PC-3 (cell line): ENCODE measurements around the gene TRIAP1. TPM values are rescaled to one million over a fixed set of nuclear protein-coding genes. Genes with fewer than 3 reads are reported as not detected.
"Not testable (repeated sequence)": the region's sequence is repeated elsewhere in the genome, so short reads cannot be mapped to it uniquely, and the experiment has no call there.

ENCODE experiments used
- ATAC-seq: fragments of 200-7000 bp; cut with Tn5 transposase; 2 replicates; pipeline ENCODE4 v1.9.1; 2020; ENCODE audit warnings: mild to moderate bottlenecking, moderate library complexity
- BruUV-seq: library from RNA; stranded (reverse); fragments of 400-500 nt; replicated peaks from 2 replicates; lab custom pipeline; 2021; lab: Mats Ljungman, UMichigan
- CTCF ChIA-PET: fragments of 300-600 bp; sonication (Branson Sonifier 250); formaldehyde crosslinking; loops from one replicate; lab custom pipeline; 2022; ENCODE audit warnings: antibody characterized with exemption; lab: Charles Lee
- POLR2A ChIA-PET: fragments of 300-600 bp; sonication (Branson Sonifier 250); formaldehyde crosslinking; loops from one replicate; lab custom pipeline; 2022; ENCODE audit warnings: antibody characterized with exemption; ENCODE audit not compliant: unreplicated experiment; lab: Charles Lee
- DNase-seq: peaks from one replicate; pipeline ENCODE4 v3.0.0-alpha.2; 2015
- H2AFZ ChIP-seq: fragments of 300-600 bp; sonication (generic); 2 replicates; pipeline ENCODE4 v1.6.0; 2016; ENCODE audit warnings: antibody characterized with exemption, low read length
- H3F3A ChIP-seq: fragments of 300-600 bp; sonication (generic); one replicate; pipeline ENCODE4 v1.6.0; 2017; ENCODE audit warnings: antibody characterized with exemption, low read length, control low read depth, mild to moderate bottlenecking; ENCODE audit not compliant: unreplicated experiment
- H3K27ac ChIP-seq: fragments of 300-600 bp; sonication (generic); 2 replicates; pipeline ENCODE4 v1.5.1; 2016; ENCODE audit warnings: mild to moderate bottlenecking, low read length
- H3K27me3 ChIP-seq: fragments of 300-600 bp; sonication (generic); 2 replicates; pipeline ENCODE4 v1.6.1; 2016; ENCODE audit warnings: low read length, mixed read lengths
- H3K36me3 ChIP-seq: fragments of 300-600 bp; sonication (generic); 2 replicates; pipeline ENCODE4 v1.6.1; 2016; ENCODE audit warnings: low read depth, mixed run types, low read length, mixed read lengths
- H3K4me1 ChIP-seq: fragments of 300-600 bp; sonication (generic); 2 replicates; pipeline ENCODE4 v1.5.1; 2016; ENCODE audit warnings: low read length; ENCODE audit not compliant: insufficient read depth
- H3K4me2 ChIP-seq: fragments of 300-600 bp; sonication (generic); 2 replicates; pipeline ENCODE4 v1.6.0; 2016; ENCODE audit warnings: low read length
- H3K4me3 ChIP-seq: fragments of 300-600 bp; sonication (generic); 2 replicates; pipeline ENCODE4 v1.5.1; 2016; ENCODE audit warnings: mild to moderate bottlenecking, low read length, mixed read lengths
- H3K79me2 ChIP-seq: fragments of 300-600 bp; sonication (generic); 2 replicates; pipeline ENCODE4 v1.6.1; 2017; ENCODE audit warnings: low read length, mixed read lengths
- H3K9ac ChIP-seq: fragments of 300-600 bp; sonication (generic); 2 replicates; pipeline ENCODE4 v1.6.0; 2016; ENCODE audit warnings: mild to moderate bottlenecking, low read length
- H3K9me2 ChIP-seq: fragments of 300-600 bp; sonication (generic); replicated peaks from 2 replicates; pipeline ENCODE4 v1.6.1; 2016; ENCODE audit warnings: mixed run types, low read length, mixed read lengths
- H3K9me3 ChIP-seq: fragments of 300-600 bp; sonication (generic); 2 replicates; pipeline ENCODE4 v1.6.1; 2016; ENCODE audit warnings: low read length, mixed read lengths
- H4K20me1 ChIP-seq: fragments of 300-600 bp; sonication (generic); 2 replicates; pipeline ENCODE4 v1.6.1; 2016; ENCODE audit warnings: low read length, mixed read lengths
- EZH2 ChIP-seq: fragments of 300-600 bp; sonication (generic); IDR thresholded peaks from one replicate; pipeline ENCODE4 v1.6.1; 2017; ENCODE audit warnings: antibody characterized with exemption, mild to moderate bottlenecking, low read length; ENCODE audit not compliant: unreplicated experiment
- EZH2phosphoT487 ChIP-seq: fragments of 300-600 bp; sonication (generic); IDR thresholded peaks from 2 replicates; pipeline ENCODE4 v1.6.1; 2018; ENCODE audit warnings: mild to moderate bottlenecking, antibody characterized with exemption, low read length, borderline replicate concordance
- intact Hi-C: fragments of 100-400 bp; cut with micrococcal nuclease; formaldehyde crosslinking; loops from 2 replicates; pipeline ENCODE4 v1.9.0; 2023
- total RNA-seq: library from RNA; depleted of rRNA; stranded (reverse); fragments of >200 nt; gene quantifications from 2 replicates; pipeline ENCODE4 v1.2.3, GENCODE V29; 2014
- TF ChIP-seq, protein P1 (sequence below): fragments of 300-600 bp; sonication (generic); conservative IDR thresholded peaks from 2 replicates; pipeline ENCODE4 v1.5.1; 2017; ENCODE audit warnings: antibody characterized with exemption, low read depth, mild to moderate bottlenecking, low read length

TRIAP1 gene
- total RNA-seq, 1 experiment from 2014 or later = 34.5 TPM

DNA sequence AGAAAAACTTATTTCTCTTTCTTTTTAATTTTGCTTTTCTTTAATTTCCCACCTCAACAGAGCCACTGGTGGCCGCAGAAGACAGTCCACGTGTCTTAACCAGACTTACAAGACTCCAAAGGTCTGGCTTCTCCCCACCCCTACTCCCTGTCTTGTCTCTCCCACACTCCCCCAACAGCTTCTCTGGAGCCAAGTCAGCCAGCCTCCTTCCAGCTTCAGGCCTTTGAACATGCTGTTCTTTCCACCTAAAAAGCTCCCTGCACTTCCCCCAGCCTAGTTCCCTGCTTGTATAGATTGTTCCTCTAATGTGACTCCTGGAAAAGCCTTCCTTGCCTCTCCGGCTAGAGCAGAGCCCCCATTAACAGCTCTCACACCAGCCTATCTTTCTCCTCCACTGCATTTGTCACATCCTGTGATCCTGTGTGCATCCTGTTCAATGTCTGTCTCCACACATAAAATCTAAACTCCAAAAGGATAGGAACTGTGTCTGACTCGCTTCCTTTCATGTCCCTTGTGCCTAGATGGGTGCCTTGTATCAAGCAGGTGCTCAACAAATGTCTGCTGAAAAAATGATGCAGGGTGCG is 42.0 kb upstream of the TRIAP1 start:
- Histone ChIP-seq H3K4me3 (no peak overlapping the region), H3K36me3 (no peaks in the 10 kb centered on the region), H3K79me2 (no peaks in the 10 kb centered on the region), H3K9ac (no peak overlapping the region), H3K4me2 (no peak overlapping the region), H3K9me3 (no peaks in the 10 kb centered on the region), H2AFZ (no peak overlapping the region), H3K9me2 (no peaks in the 10 kb centered on the region), H3K27me3 (no peaks in the 10 kb centered on the region), H3F3A (no peaks in the 10 kb centered on the region), H3K27ac (no peak overlapping the region), H3K4me1 (peaks cover 13% of the 10 kb centered on the region), H4K20me1 (no peaks in the 10 kb centered on the region)
- no TSS peak for BruUV-seq
- intact Hi-C loops = no loop called here
- ChIA-PET CTCF (interaction anchor here (0.8 kb wide), 1 partner anchor 18 kb away, joined by 4 read pairs; no protein-coding TSS in a partner anchor), POLR2A (no interaction called here)
- TF ChIP-seq, protein P1, sequence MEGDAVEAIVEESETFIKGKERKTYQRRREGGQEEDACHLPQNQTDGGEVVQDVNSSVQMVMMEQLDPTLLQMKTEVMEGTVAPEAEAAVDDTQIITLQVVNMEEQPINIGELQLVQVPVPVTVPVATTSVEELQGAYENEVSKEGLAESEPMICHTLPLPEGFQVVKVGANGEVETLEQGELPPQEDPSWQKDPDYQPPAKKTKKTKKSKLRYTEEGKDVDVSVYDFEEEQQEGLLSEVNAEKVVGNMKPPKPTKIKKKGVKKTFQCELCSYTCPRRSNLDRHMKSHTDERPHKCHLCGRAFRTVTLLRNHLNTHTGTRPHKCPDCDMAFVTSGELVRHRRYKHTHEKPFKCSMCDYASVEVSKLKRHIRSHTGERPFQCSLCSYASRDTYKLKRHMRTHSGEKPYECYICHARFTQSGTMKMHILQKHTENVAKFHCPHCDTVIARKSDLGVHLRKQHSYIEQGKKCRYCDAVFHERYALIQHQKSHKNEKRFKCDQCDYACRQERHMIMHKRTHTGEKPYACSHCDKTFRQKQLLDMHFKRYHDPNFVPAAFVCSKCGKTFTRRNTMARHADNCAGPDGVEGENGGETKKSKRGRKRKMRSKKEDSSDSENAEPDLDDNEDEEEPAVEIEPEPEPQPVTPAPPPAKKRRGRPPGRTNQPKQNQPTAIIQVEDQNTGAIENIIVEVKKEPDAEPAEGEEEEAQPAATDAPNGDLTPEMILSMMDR = no peak
- TF ChIP-seq EZH2phosphoT487 (no peak), EZH2 (no peak)
- DNase-seq = no peak
- ATAC-seq = no peak

- H3K9me3 ChIP-seq, H3K9ac ChIP-seq, POLR2A ChIA-PET, ATAC-seq, H3F3A ChIP-seq, H2AFZ ChIP-seq, intact Hi-C loops, H3K27ac ChIP-seq, H3K4me3 ChIP-seq, H3K9me2 ChIP-seq, CTCF ChIA-PET, BruUV-seq, H3K36me3 ChIP-seq, H3K27me3 ChIP-seq, H4K20me1 ChIP-seq, DNase-seq, H3K79me2 ChIP-seq, H3K4me2 ChIP-seq: not testable (repeated sequence)
- H3K4me1 ChIP-seq = peaks cover 13% of the 10 kb centered on the region
Measured at GRCh38 chr12:120487552-120487951, 41.4 kb upstream of the TRIAP1 start.

GRCh38 chr12:120485961-120486881 is 40.0 kb upstream of the TRIAP1 start:
- Histone ChIP-seq H2AFZ (no peak overlapping the region), H3K27me3 (no peaks in the 10 kb centered on the region), H3K27ac (no peak overlapping the region), H3K79me2 (no peaks in the 10 kb centered on the region), H3K36me3 (no peaks in the 10 kb centered on the region), H3F3A (no peaks in the 10 kb centered on the region), H3K9me2 (no peaks in the 10 kb centered on the region), H3K4me2 (no peak overlapping the region), H3K4me3 (no peak overlapping the region), H3K9ac (no peak overlapping the region), H3K4me1 (peaks cover 16% of the 10 kb centered on the region), H4K20me1 (no peaks in the 10 kb centered on the region), H3K9me3 (no peaks in the 10 kb centered on the region)
- ChIA-PET CTCF (no interaction called here), POLR2A (no interaction called here)
- ATAC-seq = no peak
- no TSS peak for BruUV-seq
- DNase-seq = no peak
- no peak for TF ChIP-seq EZH2
- intact Hi-C loops = no loop called here
